Measurements from ENCODE around the gene NUP62. TPM values are rescaled to one million over a fixed set of nuclear protein-coding genes. Genes with fewer than 3 reads are reported as not detected.

NUP62 gene
- polyA plus RNA-seq, 1 donor (not counting 4 experiments of a cell fraction or from before 2014, with no cell fraction given) = 12.9 TPM

- Histone ChIP-seq H3K9ac (ENCODE audit: control insufficient read depth, extremely low read depth, insufficient read depth, low read length) (no peak overlapping the region), H3K36me3 (ENCODE audit: control insufficient read depth in 2 of 2, extremely low read depth in 1 of 2, insufficient read depth in 2 of 2, low read length in 2 of 2) (peaks cover 17 to 31% of the 10 kb centered on the region in 2 experiments), H3K27me3 (ENCODE audit: control insufficient read depth, extremely low read depth, insufficient read depth, low read length) (no peaks in the 10 kb centered on the region), H3K9me1 (ENCODE audit: control insufficient read depth, extremely low read depth, insufficient read depth, low read length) (no peaks in the 10 kb centered on the region), H2AFZ (ENCODE audit: control insufficient read depth, low read length) (no peak overlapping the region), H3K79me2 (ENCODE audit: control insufficient read depth, insufficient read depth, low read length) (peaks cover 44% of the 10 kb centered on the region), H3K27ac (ENCODE audit: control insufficient read depth, insufficient read depth, low read length) (no peak overlapping the region), H3K4me3 (ENCODE audit: control insufficient read depth in 2 of 3, extremely low read depth in 1 of 3, insufficient read depth in 2 of 3, low read depth in 1 of 3, low read length in 3 of 3) (no peak overlapping the region), H4K20me1 (ENCODE audit: control insufficient read depth, extremely low read depth, insufficient read depth, low read length) (peaks cover 8% of the 10 kb centered on the region), H3K9me3 (ENCODE audit: control insufficient read depth, low read depth, low read length) (no peaks in the 10 kb centered on the region), H3K4me2 (ENCODE audit: control insufficient read depth, extremely low read depth, insufficient read depth, low read depth, low read length) (no peak overlapping the region), H3K4me1 (ENCODE audit: control insufficient read depth, extremely low read depth, insufficient read depth, low read length) (no peaks in the 10 kb centered on the region)
- dilution Hi-C loops (cut with MboI; ENCODE audit: extremely low pct_ligation_motif_present, low sequenced_read_pairs) = no loop called here
- TF ChIP-seq CTCF (optimal IDR thresholded peaks at IDR 0.05 in 1 of 3, IDR thresholded peaks at IDR 0.05 in 1 of 3, conservative IDR thresholded peaks at IDR 0.05 in 1 of 3; ENCODE audit: extremely low read depth in 1 of 3, insufficient read depth in 2 of 3, low read length in 3 of 3) (peak in 2 of 3 experiments; percentile 20 to 23), EZH2 (IDR thresholded peaks at IDR 0.05; ENCODE audit: low read length) (no peak)
- FAIRE-seq (no peak), DNase-seq (ENCODE audit: low read depth, low spot score) (no peak)
Observed at GRCh38 chr19:49915271-49915670, 14.0 kb downstream of the NUP62 start.

- Histone ChIP-seq H3K9me3 (ENCODE audit: control insufficient read depth, low read depth, low read length) (no peaks in the 10 kb centered on the region), H3K4me3 (ENCODE audit: control insufficient read depth in 2 of 3, extremely low read depth in 1 of 3, insufficient read depth in 2 of 3, low read depth in 1 of 3, low read length in 3 of 3) (no peak overlapping the region), H3K36me3 (ENCODE audit: control insufficient read depth in 2 of 2, extremely low read depth in 1 of 2, insufficient read depth in 2 of 2, low read length in 2 of 2) (peaks cover 22 to 32% of the 10 kb centered on the region in 2 experiments), H3K79me2 (ENCODE audit: control insufficient read depth, insufficient read depth, low read length) (peaks cover 32% of the 10 kb centered on the region), H4K20me1 (ENCODE audit: control insufficient read depth, extremely low read depth, insufficient read depth, low read length) (peaks cover 14% of the 10 kb centered on the region), H3K9me1 (ENCODE audit: control insufficient read depth, extremely low read depth, insufficient read depth, low read length) (no peaks in the 10 kb centered on the region), H3K9ac (ENCODE audit: control insufficient read depth, extremely low read depth, insufficient read depth, low read length) (no peak overlapping the region), H3K27me3 (ENCODE audit: control insufficient read depth, extremely low read depth, insufficient read depth, low read length) (no peaks in the 10 kb centered on the region), H3K4me1 (ENCODE audit: control insufficient read depth, extremely low read depth, insufficient read depth, low read length) (no peaks in the 10 kb centered on the region), H2AFZ (ENCODE audit: control insufficient read depth, low read length) (no peak overlapping the region), H3K4me2 (ENCODE audit: control insufficient read depth, extremely low read depth, insufficient read depth, low read depth, low read length) (no peak overlapping the region), H3K27ac (ENCODE audit: control insufficient read depth, insufficient read depth, low read length) (no peak overlapping the region)
- TF ChIP-seq CTCF (optimal IDR thresholded peaks at IDR 0.05 in 1 of 3, IDR thresholded peaks at IDR 0.05 in 1 of 3, conservative IDR thresholded peaks at IDR 0.05 in 1 of 3; ENCODE audit: extremely low read depth in 1 of 3, insufficient read depth in 2 of 3, low read length in 3 of 3) (no peak), EZH2 (IDR thresholded peaks at IDR 0.05; ENCODE audit: low read length) (no peak)
- dilution Hi-C loops (cut with MboI; ENCODE audit: extremely low pct_ligation_motif_present, low sequenced_read_pairs) = no loop called here
- DNase-seq (ENCODE audit: low read depth, low spot score) (no peak), FAIRE-seq (no peak)
Observed at GRCh38 chr19:49913720-49914119, 15.6 kb downstream of the NUP62 start.

Measured in keratinocyte (primary cell).